ENCODE results near the gene PHRF1.

PHRF1 gene

GRCh38 chr11:660681-661444 is 84.6 kb downstream of the PHRF1 start:
- no peak for TF ChIP-seq CTCF (IDR thresholded peaks at IDR 0.05; ENCODE audit: borderline replicate concordance, control extremely low read depth, extremely low read depth, insufficient read depth, missing control alignments)
- in situ Hi-C loops (cut with MboI; ENCODE audit: low sequenced_read_pairs, unreplicated experiment): no loop called here
- DNase-seq (ENCODE audit: low spot score): no peak

Data from GM13976 (cell line).